Thymus (tissue), 11 donors: ENCODE results near the gene KCNN4. TPM values are rescaled to one million over a fixed set of nuclear protein-coding genes. Genes with fewer than 3 reads are reported as not detected.
"Not testable (repeated sequence)": the region's sequence is repeated elsewhere in the genome, so short reads cannot be mapped to it uniquely, and the experiment has no call there.

Experiments
- DNase-seq, 9 donors: peaks; one replicate each; pipeline ENCODE4 v3.0.0-alpha.2; 2013; ENCODE audit warnings: low spot score in 9 of 9, low read depth in 6 of 9, missing footprints in 1 of 9
- H3K27ac ChIP-seq, 2 donors: one replicate each; pipeline ENCODE4 v1.5.1; 2013; ENCODE audit warnings: control low read depth in 1 of 2, low read depth in 1 of 2, low read length in 1 of 2, mild to moderate bottlenecking in 1 of 2, moderate library complexity in 1 of 2
- H3K27me3 ChIP-seq, 2 donors: one replicate each; pipeline ENCODE4 v1.5.1; 2013; ENCODE audit warnings: low read length in 1 of 2; ENCODE audit not compliant: control insufficient read depth in 2 of 2, insufficient read depth in 1 of 2
- H3K36me3 ChIP-seq, 2 donors: one replicate each; pipeline ENCODE4 v1.5.1; 2013; ENCODE audit warnings: low read length in 1 of 2, mild to moderate bottlenecking in 1 of 2, moderate library complexity in 1 of 2; ENCODE audit not compliant: control insufficient read depth in 2 of 2, insufficient read depth in 2 of 2
- H3K4me1 ChIP-seq, 2 donors: one replicate each; pipeline ENCODE4 v1.5.1; 2013; ENCODE audit warnings: low read length in 2 of 2; ENCODE audit not compliant: control insufficient read depth in 2 of 2, insufficient read depth in 2 of 2
- H3K4me3 ChIP-seq, 2 donors: one replicate each; pipeline ENCODE4 v1.5.1; 2013; ENCODE audit warnings: low read length in 2 of 2, control low read depth in 1 of 2, mild to moderate bottlenecking in 1 of 2
- H3K9me3 ChIP-seq, 2 donors: one replicate each; pipeline ENCODE4 v1.5.1; 2013; ENCODE audit warnings: low read length in 1 of 2, mild to moderate bottlenecking in 1 of 2; ENCODE audit not compliant: control insufficient read depth in 2 of 2, insufficient read depth in 1 of 2
- WGBS: extraction: QIAGEN DNeasy Blood & Tissue Kit; methylation state at CpG from one replicate; pipeline ENCODE4 v1.1.7; 2013; 5-methylcytosine and 5-hydroxymethylcytosine counted together
- polyA plus RNA-seq: library from polyadenylated mRNA; stranded (reverse); fragments of 200-250 nt; gene quantifications from one replicate; pipeline ENCODE4 v1.2.3, GENCODE V29; 2013
- total RNA-seq: library from RNA; stranded (reverse); fragments of 120-200 nt; gene quantifications from one replicate; pipeline ENCODE4 v1.2.4, GENCODE V29; 2013
- donor health status: healthy.

Gene KCNN4
- total and polyA plus RNA-seq, 2 donors: 8.7 to 22.9 TPM

GRCh38 chr19:43817454-43817853, 36.7 kb upstream of the KCNN4 start:
- not testable (repeated sequence) for DNase-seq, H3K4me3 ChIP-seq, H3K36me3 ChIP-seq, H3K27ac ChIP-seq, H3K4me1 ChIP-seq, H3K9me3 ChIP-seq
- 79% methylated on average over 1 of the region's 1 CpG for WGBS
- H3K27me3 ChIP-seq: peaks cover 12 to 23% of the 10 kb centered on the region in 2 donors

GRCh38 chr19:43814663-43815352, 34.0 kb upstream of the KCNN4 start:
- Histone ChIP-seq H3K9me3 (no peaks in the 10 kb centered on the region), H3K27me3 (peaks cover 0 to 6% of the 10 kb centered on the region in 2 donors), H3K4me3 (no peak overlapping the region), H3K36me3 (no peaks in the 10 kb centered on the region), H3K27ac (no peak overlapping the region), H3K4me1 (no peaks in the 10 kb centered on the region)
- WGBS: 93% methylated on average over 5 of the region's 5 CpGs
- DNase-seq: no peak

GRCh38 chr19:43812688-43813087, 31.9 kb upstream of the KCNN4 start:
- no peaks in the 10 kb centered on the region for H3K27me3 ChIP-seq
- no peak for DNase-seq
- no peaks in the 10 kb centered on the region for H3K4me1 ChIP-seq
- no peaks in the 10 kb centered on the region for H3K36me3 ChIP-seq
- H3K4me3 ChIP-seq: no peak overlapping the region
- H3K9me3 ChIP-seq: no peaks in the 10 kb centered on the region
- 89% methylated on average over 6 of the region's 6 CpGs for WGBS
- H3K27ac ChIP-seq: no peak overlapping the region

GRCh38 chr19:43812259-43812658, 31.5 kb upstream of the KCNN4 start:
- 90% methylated on average over 1 of the region's 1 CpG for WGBS
- Histone ChIP-seq H3K36me3 (no peaks in the 10 kb centered on the region), H3K9me3 (no peaks in the 10 kb centered on the region), H3K27me3 (no peaks in the 10 kb centered on the region), H3K4me1 (no peaks in the 10 kb centered on the region), H3K4me3 (no peak overlapping the region), H3K27ac (no peak overlapping the region)
- DNase-seq: no peak

GRCh38 chr19:43811837-43812236, 31.1 kb upstream of the KCNN4 start:
- no peak overlapping the region for H3K4me3 ChIP-seq
- no peaks in the 10 kb centered on the region for H3K9me3 ChIP-seq
- no peak overlapping the region for H3K27ac ChIP-seq
- no peaks in the 10 kb centered on the region for H3K4me1 ChIP-seq
- whole genome bisulfite sequencing: 63% methylated on average over 1 of the region's 1 CpG
- no peaks in the 10 kb centered on the region for H3K27me3 ChIP-seq
- no peak for DNase-seq
- no peaks in the 10 kb centered on the region for H3K36me3 ChIP-seq

- Histone ChIP-seq H3K4me1 (no peaks in the 10 kb centered on the region), H3K9me3 (no peaks in the 10 kb centered on the region), H3K27me3 (no peaks in the 10 kb centered on the region), H3K4me3 (no peak overlapping the region), H3K36me3 (no peaks in the 10 kb centered on the region), H3K27ac (no peak overlapping the region)
- DNase-seq: peak in 6 of 9 donors; percentile 14 to 66 (median 42)
- WGBS: 40% methylated on average over 8 of the region's 8 CpGs
These were observed 29.3 kb upstream of the KCNN4 start for GRCh38 chr19:43809762-43810696.

GRCh38 chr19:43807651-43808050, 26.9 kb upstream of the KCNN4 start:
- H3K36me3 ChIP-seq: no peaks in the 10 kb centered on the region
- peaks cover 0 to 2% of the 10 kb centered on the region in 2 donors for H3K27me3 ChIP-seq
- H3K27ac ChIP-seq: no peak overlapping the region
- H3K4me3 ChIP-seq: no peak overlapping the region
- no peaks in the 10 kb centered on the region for H3K9me3 ChIP-seq
- H3K4me1 ChIP-seq: no peaks in the 10 kb centered on the region
- no peak for DNase-seq

- no peaks in the 10 kb centered on the region for H3K4me1 ChIP-seq
- no peaks in the 10 kb centered on the region for H3K9me3 ChIP-seq
- no peak overlapping the region for H3K27ac ChIP-seq
- WGBS: 82% methylated on average over 5 of the region's 5 CpGs
- H3K36me3 ChIP-seq: no peaks in the 10 kb centered on the region
- no peak for DNase-seq
- no peak overlapping the region for H3K4me3 ChIP-seq
- peaks cover 0 to 6% of the 10 kb centered on the region in 2 donors for H3K27me3 ChIP-seq
These were observed 26.1 kb upstream of the KCNN4 start for GRCh38 chr19:43806848-43807247.

GRCh38 chr19:43806401-43806800, 25.6 kb upstream of the KCNN4 start:
- not testable (repeated sequence) for H3K9me3 ChIP-seq, H3K27ac ChIP-seq, H3K27me3 ChIP-seq, H3K4me1 ChIP-seq, H3K36me3 ChIP-seq, DNase-seq, H3K4me3 ChIP-seq
- 97% methylated on average over 7 of the region's 7 CpGs for WGBS
